ENCODE data around the gene TCP1. TPM values are rescaled to one million over a fixed set of nuclear protein-coding genes. Genes with fewer than 3 reads are reported as not detected.

The TCP1 gene
- total and polyA plus RNA-seq, 2 experiments from 2014 or later, result 222 to 346 TPM

DNA sequence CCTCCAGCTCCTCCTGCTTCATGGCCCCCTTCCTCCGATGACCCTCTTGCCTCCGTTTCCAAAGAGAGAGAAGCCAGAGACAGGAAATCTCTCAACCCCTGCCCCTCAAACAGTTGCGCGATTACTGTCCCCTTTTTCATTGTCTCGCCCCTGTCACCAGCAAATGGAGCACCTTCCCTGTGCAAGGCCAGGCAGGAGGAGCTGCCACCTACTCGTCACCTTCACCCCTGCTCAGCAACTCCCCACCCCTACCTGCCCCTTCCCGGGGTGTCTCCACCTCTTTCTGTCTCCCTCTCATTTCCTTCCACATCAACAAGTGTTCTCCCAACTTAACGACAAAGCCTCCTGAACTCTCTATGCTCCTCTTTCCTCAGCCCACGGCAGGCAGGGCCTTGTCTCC lies 24.4 kb upstream of the TCP1 start (continued):
- TF ChIP-seq, protein P1, sequence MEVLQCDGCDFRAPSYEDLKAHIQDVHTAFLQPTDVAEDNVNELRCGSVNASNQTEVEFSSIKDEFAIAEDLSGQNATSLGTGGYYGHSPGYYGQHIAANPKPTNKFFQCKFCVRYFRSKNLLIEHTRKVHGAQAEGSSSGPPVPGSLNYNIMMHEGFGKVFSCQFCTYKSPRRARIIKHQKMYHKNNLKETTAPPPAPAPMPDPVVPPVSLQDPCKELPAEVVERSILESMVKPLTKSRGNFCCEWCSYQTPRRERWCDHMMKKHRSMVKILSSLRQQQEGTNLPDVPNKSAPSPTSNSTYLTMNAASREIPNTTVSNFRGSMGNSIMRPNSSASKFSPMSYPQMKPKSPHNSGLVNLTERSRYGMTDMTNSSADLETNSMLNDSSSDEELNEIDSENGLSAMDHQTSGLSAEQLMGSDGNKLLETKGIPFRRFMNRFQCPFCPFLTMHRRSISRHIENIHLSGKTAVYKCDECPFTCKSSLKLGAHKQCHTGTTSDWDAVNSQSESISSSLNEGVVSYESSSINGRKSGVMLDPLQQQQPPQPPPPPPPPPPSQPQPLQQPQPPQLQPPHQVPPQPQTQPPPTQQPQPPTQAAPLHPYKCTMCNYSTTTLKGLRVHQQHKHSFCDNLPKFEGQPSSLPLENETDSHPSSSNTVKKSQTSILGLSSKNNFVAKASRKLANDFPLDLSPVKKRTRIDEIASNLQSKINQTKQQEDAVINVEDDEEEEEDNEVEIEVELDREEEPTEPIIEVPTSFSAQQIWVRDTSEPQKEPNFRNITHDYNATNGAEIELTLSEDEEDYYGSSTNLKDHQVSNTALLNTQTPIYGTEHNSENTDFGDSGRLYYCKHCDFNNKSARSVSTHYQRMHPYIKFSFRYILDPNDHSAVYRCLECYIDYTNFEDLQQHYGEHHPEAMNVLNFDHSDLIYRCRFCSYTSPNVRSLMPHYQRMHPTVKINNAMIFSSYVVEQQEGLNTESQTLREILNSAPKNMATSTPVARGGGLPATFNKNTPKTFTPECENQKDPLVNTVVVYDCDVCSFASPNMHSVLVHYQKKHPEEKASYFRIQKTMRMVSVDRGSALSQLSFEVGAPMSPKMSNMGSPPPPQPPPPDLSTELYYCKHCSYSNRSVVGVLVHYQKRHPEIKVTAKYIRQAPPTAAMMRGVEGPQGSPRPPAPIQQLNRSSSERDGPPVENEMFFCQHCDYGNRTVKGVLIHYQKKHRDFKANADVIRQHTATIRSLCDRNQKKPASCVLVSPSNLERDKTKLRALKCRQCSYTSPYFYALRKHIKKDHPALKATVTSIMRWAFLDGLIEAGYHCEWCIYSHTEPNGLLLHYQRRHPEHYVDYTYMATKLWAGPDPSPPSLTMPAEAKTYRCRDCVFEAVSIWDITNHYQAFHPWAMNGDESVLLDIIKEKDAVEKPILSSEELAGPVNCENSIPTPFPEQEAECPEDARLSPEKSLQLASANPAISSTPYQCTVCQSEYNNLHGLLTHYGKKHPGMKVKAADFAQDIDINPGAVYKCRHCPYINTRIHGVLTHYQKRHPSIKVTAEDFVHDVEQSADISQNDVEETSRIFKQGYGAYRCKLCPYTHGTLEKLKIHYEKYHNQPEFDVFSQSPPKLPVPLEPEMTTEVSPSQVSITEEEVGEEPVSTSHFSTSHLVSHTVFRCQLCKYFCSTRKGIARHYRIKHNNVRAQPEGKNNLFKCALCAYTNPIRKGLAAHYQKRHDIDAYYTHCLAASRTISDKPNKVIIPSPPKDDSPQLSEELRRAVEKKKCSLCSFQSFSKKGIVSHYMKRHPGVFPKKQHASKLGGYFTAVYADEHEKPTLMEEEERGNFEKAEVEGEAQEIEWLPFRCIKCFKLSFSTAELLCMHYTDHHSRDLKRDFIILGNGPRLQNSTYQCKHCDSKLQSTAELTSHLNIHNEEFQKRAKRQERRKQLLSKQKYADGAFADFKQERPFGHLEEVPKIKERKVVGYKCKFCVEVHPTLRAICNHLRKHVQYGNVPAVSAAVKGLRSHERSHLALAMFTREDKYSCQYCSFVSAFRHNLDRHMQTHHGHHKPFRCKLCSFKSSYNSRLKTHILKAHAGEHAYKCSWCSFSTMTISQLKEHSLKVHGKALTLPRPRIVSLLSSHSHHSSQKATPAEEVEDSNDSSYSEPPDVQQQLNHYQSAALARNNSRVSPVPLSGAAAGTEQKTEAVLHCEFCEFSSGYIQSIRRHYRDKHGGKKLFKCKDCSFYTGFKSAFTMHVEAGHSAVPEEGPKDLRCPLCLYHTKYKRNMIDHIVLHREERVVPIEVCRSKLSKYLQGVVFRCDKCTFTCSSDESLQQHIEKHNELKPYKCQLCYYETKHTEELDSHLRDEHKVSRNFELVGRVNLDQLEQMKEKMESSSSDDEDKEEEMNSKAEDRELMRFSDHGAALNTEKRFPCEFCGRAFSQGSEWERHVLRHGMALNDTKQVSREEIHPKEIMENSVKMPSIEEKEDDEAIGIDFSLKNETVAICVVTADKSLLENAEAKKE (CRISPR knock-in tag; IDR thresholded peaks at IDR 0.05), result no peak
- TF ChIP-seq ZNF114 (CRISPR knock-in tag; IDR thresholded peaks at IDR 0.05), result no peak
- TF ChIP-seq JUNB (IDR thresholded peaks at IDR 0.05; ENCODE audit: unreplicated experiment), result no peak
- no peak for TF ChIP-seq EZH2 (IDR thresholded peaks at IDR 0.05; ENCODE audit: low read depth, unreplicated experiment)
- no peak for TF ChIP-seq NANOG (IDR thresholded peaks at IDR 0.05; ENCODE audit: borderline replicate concordance)
- TF ChIP-seq CREB1 (CRISPR knock-in tag; IDR thresholded peaks at IDR 0.05; ENCODE audit: low read depth), result no peak
- TF ChIP-seq STAT1 (IDR thresholded peaks at IDR 0.05; ENCODE audit: unreplicated experiment), result no peak
- no peak for TF ChIP-seq POLR2AphosphoS5 (IDR thresholded peaks at IDR 0.05; ENCODE audit: low read depth)
- TF ChIP-seq, protein P2, sequence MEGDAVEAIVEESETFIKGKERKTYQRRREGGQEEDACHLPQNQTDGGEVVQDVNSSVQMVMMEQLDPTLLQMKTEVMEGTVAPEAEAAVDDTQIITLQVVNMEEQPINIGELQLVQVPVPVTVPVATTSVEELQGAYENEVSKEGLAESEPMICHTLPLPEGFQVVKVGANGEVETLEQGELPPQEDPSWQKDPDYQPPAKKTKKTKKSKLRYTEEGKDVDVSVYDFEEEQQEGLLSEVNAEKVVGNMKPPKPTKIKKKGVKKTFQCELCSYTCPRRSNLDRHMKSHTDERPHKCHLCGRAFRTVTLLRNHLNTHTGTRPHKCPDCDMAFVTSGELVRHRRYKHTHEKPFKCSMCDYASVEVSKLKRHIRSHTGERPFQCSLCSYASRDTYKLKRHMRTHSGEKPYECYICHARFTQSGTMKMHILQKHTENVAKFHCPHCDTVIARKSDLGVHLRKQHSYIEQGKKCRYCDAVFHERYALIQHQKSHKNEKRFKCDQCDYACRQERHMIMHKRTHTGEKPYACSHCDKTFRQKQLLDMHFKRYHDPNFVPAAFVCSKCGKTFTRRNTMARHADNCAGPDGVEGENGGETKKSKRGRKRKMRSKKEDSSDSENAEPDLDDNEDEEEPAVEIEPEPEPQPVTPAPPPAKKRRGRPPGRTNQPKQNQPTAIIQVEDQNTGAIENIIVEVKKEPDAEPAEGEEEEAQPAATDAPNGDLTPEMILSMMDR (conservative IDR thresholded peaks at IDR 0.05; ENCODE audit: low read depth in 2 of 2), result no peak
- TF ChIP-seq, protein P3, sequence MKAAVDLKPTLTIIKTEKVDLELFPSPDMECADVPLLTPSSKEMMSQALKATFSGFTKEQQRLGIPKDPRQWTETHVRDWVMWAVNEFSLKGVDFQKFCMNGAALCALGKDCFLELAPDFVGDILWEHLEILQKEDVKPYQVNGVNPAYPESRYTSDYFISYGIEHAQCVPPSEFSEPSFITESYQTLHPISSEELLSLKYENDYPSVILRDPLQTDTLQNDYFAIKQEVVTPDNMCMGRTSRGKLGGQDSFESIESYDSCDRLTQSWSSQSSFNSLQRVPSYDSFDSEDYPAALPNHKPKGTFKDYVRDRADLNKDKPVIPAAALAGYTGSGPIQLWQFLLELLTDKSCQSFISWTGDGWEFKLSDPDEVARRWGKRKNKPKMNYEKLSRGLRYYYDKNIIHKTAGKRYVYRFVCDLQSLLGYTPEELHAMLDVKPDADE (IDR thresholded peaks at IDR 0.05), result no peak

Measured in GM23338 (cell line).